HPDE6-E6E7 (cell line): ENCODE data around the gene ADAMTS3.
A peak's percentile ranks its signal among the peaks of the same experiment; 100 is the strongest.

Source experiments
- DNase-seq: peaks from one replicate; pipeline ENCODE4 v3.0.0; 2011; ENCODE audit warnings: missing footprints; ENCODE audit errors: extremely low spot score

Gene ADAMTS3

GRCh38 chr4:72568959-72569718 lies at the start of gene ADAMTS3:
TSS of gene ADAMTS3 (minus strand) at chr4:72569221. CDS start at chr4:72568762, 459 bp downstream.
- peak; percentile 36 for DNase-seq

- DNase-seq, result no peak
Observed at GRCh38 chr4:72613959-72614358, 44.9 kb upstream of the ADAMTS3 start.

GRCh38 chr4:72606751-72607150 lies 37.7 kb upstream of the ADAMTS3 start:
- DNase-seq, result no peak

GRCh38 chr4:72604324-72604723 lies 35.3 kb upstream of the ADAMTS3 start:
- no peak for DNase-seq

- DNase-seq, result peak; percentile 20
Observed at GRCh38 chr4:72602396-72603376, 33.7 kb upstream of the ADAMTS3 start.

- DNase-seq, result no peak
Observed at GRCh38 chr4:72591547-72592454, 22.8 kb upstream of the ADAMTS3 start.

- no peak for DNase-seq
Observed at GRCh38 chr4:72587334-72587733, 18.3 kb upstream of the ADAMTS3 start.

- no peak for DNase-seq
Observed at GRCh38 chr4:72582853-72583252, 13.8 kb upstream of the ADAMTS3 start.

- no peak for DNase-seq
Observed at GRCh38 chr4:72577211-72577610, 8.2 kb upstream of the ADAMTS3 start.

- no peak for DNase-seq
Observed at GRCh38 chr4:72571337-72571736, 2.3 kb upstream of the ADAMTS3 start.

GRCh38 chr4:72569719-72570235 lies 756 bp upstream of the ADAMTS3 start:
- DNase-seq, result no peak

- peak; percentile 65 for DNase-seq
Observed at GRCh38 chr4:72567821-72568675, 973 bp downstream of the ADAMTS3 start.

GRCh38 chr4:72567036-72567435 lies 2.0 kb downstream of the ADAMTS3 start:
- DNase-seq, result no peak

GRCh38 chr4:72566464-72566972 lies 2.5 kb downstream of the ADAMTS3 start:
- DNase-seq, result no peak

- DNase-seq, result no peak
Observed at GRCh38 chr4:72564789-72565188, 4.2 kb downstream of the ADAMTS3 start.

- DNase-seq, result peak; percentile 12
Observed at GRCh38 chr4:72564184-72564583, 4.8 kb downstream of the ADAMTS3 start.

GRCh38 chr4:72558655-72559054 lies 10.4 kb downstream of the ADAMTS3 start:
- DNase-seq, result no peak

- no peak for DNase-seq
Observed at GRCh38 chr4:72557021-72557420, 12.0 kb downstream of the ADAMTS3 start.

GRCh38 chr4:72555377-72555831 lies 13.6 kb downstream of the ADAMTS3 start:
- DNase-seq, result no peak
